Body of pancreas (tissue), 4 donors: Measurements from ENCODE around the gene DNM3. TPM values are rescaled to one million over a fixed set of nuclear protein-coding genes. Genes with fewer than 3 reads are reported as not detected.

Experiments used
- ATAC-seq: fragments of 150-250 bp; one replicate; pipeline ENCODE4 v1.9.1; 2016
- DNase-seq, 4 donors: peaks; one replicate each; pipeline ENCODE4 v3.0.0-alpha.2; 2019
- H3K27ac ChIP-seq, 4 donors: fragments of 200-600 bp; sonication (generic); 1 replicate in 3 of 4; 2 replicates in 1 of 4; pipeline versions ENCODE4 v1.5.1 to v1.6.1; 2016 to 2019; ENCODE audit warnings: mild to moderate bottlenecking in 1 of 4, mixed read lengths in 1 of 4, moderate library complexity in 1 of 4
- H3K27me3 ChIP-seq, 2 donors: fragments of 200-600 bp; sonication (generic); one replicate each; pipeline ENCODE4 v1.6.0; 2016; ENCODE audit warnings: mild to moderate bottlenecking in 1 of 2
- H3K36me3 ChIP-seq, 2 donors: fragments of 200-600 bp; sonication (generic); replicated peaks in 1 of 2; 2 replicates each; pipeline ENCODE4 v1.5.1; 2016; ENCODE audit warnings: low read depth in 2 of 2; ENCODE audit not compliant: insufficient read depth in 1 of 2
- H3K4me1 ChIP-seq: fragments of 200-600 bp; sonication (generic); one replicate; pipeline ENCODE4 v1.6.0; 2016
- H3K4me3 ChIP-seq, 2 donors: fragments of 200-600 bp; sonication (generic); 1 replicate in 1 of 2; 2 replicates in 1 of 2; pipeline ENCODE4 v1.5.1; 2016 to 2019
- H3K9me3 ChIP-seq, 3 donors: fragments of 200-600 bp; sonication (generic); 1 replicate in 2 of 3; 2 replicates in 1 of 3; pipeline ENCODE4 v1.5.1; 2016
- POLR2A ChIP-seq, 3 donors: fragments of 450-650 bp; IDR thresholded peaks; one replicate each; pipeline ENCODE4 v1.6.1; 2016; ENCODE audit warnings: antibody characterized with exemption in 3 of 3, mild to moderate bottlenecking in 2 of 3
- WGBS, 2 donors: methylation state at CpG; one replicate each; pipeline ENCODE4 v1.1.5; 2017; 5-methylcytosine and 5-hydroxymethylcytosine counted together
- intact Hi-C: fragments of 100-400 bp; cut with DNase I; formaldehyde crosslinking; loops from one replicate; pipeline ENCODE4 v1.15.1; 2023
- total RNA-seq, 2 donors: library from RNA; depleted of rRNA; stranded (reverse); fragments of >200 nt; gene quantifications; one replicate each; pipeline ENCODE4 v1.1.0, GENCODE V29; 2016
- TF ChIP-seq, protein P1 (sequence below), 7 experiments: fragments of 450-650 bp in 4 of 7; fragments of 200-600 bp in 3 of 7; sonication (generic) in 3 of 7; IDR thresholded peaks; one replicate each; pipeline ENCODE4 v1.5.1; 2016 to 2019; ENCODE audit warnings: antibody characterized with exemption in 7 of 7

Gene DNM3
- total RNA-seq, 2 donors from 2014 or later = 2.9 to 4.0 TPM

DNA sequence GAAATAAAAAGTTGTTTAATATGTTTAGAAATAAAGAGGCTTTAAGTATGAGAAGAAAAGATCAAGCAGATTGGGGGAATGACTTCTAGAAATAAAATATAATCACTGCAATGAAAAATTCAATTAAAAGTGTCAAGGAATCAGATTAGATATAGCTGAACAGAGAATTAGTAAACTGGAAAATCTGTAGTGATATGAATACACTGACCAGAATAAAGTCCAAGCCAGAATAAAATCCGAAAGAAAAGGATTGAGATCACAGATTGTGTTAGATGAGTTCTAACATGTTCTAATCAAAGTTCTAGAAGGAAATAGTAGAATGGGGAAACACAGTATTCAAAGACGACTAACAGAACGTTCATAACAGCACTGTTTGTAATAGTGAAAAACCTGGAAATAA lies 506.1 kb downstream of the DNM3 start:
- no peak overlapping the region for H3K27ac ChIP-seq
- TF ChIP-seq POLR2A (IDR thresholded peaks at IDR 0.05) = no peak
- TF ChIP-seq, protein P1, sequence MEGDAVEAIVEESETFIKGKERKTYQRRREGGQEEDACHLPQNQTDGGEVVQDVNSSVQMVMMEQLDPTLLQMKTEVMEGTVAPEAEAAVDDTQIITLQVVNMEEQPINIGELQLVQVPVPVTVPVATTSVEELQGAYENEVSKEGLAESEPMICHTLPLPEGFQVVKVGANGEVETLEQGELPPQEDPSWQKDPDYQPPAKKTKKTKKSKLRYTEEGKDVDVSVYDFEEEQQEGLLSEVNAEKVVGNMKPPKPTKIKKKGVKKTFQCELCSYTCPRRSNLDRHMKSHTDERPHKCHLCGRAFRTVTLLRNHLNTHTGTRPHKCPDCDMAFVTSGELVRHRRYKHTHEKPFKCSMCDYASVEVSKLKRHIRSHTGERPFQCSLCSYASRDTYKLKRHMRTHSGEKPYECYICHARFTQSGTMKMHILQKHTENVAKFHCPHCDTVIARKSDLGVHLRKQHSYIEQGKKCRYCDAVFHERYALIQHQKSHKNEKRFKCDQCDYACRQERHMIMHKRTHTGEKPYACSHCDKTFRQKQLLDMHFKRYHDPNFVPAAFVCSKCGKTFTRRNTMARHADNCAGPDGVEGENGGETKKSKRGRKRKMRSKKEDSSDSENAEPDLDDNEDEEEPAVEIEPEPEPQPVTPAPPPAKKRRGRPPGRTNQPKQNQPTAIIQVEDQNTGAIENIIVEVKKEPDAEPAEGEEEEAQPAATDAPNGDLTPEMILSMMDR (IDR thresholded peaks at IDR 0.05) = no peak
- H3K27me3 ChIP-seq = no peaks in the 10 kb centered on the region
- no peaks in the 10 kb centered on the region for H3K36me3 ChIP-seq
- DNase-seq = no peak
- no peak overlapping the region for H3K4me3 ChIP-seq
- 83 to 86% methylated on average over 3 of the region's 3 CpGs for WGBS, 2 donors
- H3K4me1 ChIP-seq = no peaks in the 10 kb centered on the region
- intact Hi-C loops = no loop called here
- no peaks in the 10 kb centered on the region for H3K9me3 ChIP-seq
- no peak for ATAC-seq

DNA sequence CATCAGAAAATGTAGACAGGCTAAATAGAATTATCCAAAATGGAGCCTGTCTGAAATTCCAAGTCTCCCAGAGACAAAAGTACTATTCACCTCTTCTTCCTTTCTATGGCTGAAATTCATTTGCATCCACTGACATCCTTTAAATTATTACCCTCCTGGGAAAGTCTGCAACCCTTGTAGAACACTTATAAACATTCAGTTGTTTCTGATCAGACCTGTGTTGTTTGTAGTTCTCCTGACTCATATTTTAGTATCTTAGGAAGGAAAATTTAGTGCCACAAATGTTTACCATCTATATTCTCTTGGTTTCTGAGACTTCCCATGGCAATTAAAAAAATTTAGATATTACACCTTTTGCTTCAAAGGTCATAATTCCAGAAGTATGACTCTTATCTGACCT lies 509.6 kb downstream of the DNM3 start:
- H3K27ac ChIP-seq = no peak overlapping the region
- DNase-seq (no peak), ATAC-seq (no peak)
- H3K4me3 ChIP-seq = no peak overlapping the region
- intact Hi-C loops = no loop called here
- TF ChIP-seq, protein P1 (IDR thresholded peaks at IDR 0.05) = no peak
- no peak for TF ChIP-seq POLR2A (IDR thresholded peaks at IDR 0.05)
- H3K36me3 ChIP-seq = no peaks in the 10 kb centered on the region
- H3K9me3 ChIP-seq = no peaks in the 10 kb centered on the region
- H3K4me1 ChIP-seq = no peaks in the 10 kb centered on the region
- no peaks in the 10 kb centered on the region for H3K27me3 ChIP-seq

GRCh38 chr1:172351346-172351745 lies 510.0 kb downstream of the DNM3 start:
- DNase-seq = no peak
- Histone ChIP-seq H3K27me3 (no peaks in the 10 kb centered on the region), H3K4me1 (no peaks in the 10 kb centered on the region), H3K4me3 (no peak overlapping the region), H3K27ac (no peak overlapping the region), H3K36me3 (no peaks in the 10 kb centered on the region), H3K9me3 (no peaks in the 10 kb centered on the region)
- intact Hi-C loops = no loop called here
- TF ChIP-seq POLR2A (IDR thresholded peaks at IDR 0.05) = no peak
- TF ChIP-seq, protein P1 (IDR thresholded peaks at IDR 0.05) = no peak
- ATAC-seq = no peak

GRCh38 chr1:172351754-172352161 lies 510.5 kb downstream of the DNM3 start:
- intact Hi-C loops = no loop called here
- H3K9me3 ChIP-seq = no peaks in the 10 kb centered on the region
- H3K36me3 ChIP-seq = no peaks in the 10 kb centered on the region
- no peaks in the 10 kb centered on the region for H3K4me1 ChIP-seq
- no peaks in the 10 kb centered on the region for H3K27me3 ChIP-seq
- H3K4me3 ChIP-seq = no peak overlapping the region
- H3K27ac ChIP-seq = no peak overlapping the region
- no peak for TF ChIP-seq POLR2A (IDR thresholded peaks at IDR 0.05)
- TF ChIP-seq, protein P1 (IDR thresholded peaks at IDR 0.05) = no peak
- no peak for ATAC-seq
- no peak for DNase-seq
- 61 to 62% methylated on average over 3 of the region's 3 CpGs for WGBS, 2 donors

GRCh38 chr1:172352435-172352834 lies 511.1 kb downstream of the DNM3 start:
- Histone ChIP-seq H3K36me3 (no peaks in the 10 kb centered on the region), H3K27me3 (no peaks in the 10 kb centered on the region), H3K4me3 (no peak overlapping the region), H3K27ac (no peak overlapping the region), H3K9me3 (no peaks in the 10 kb centered on the region), H3K4me1 (no peaks in the 10 kb centered on the region)
- TF ChIP-seq, protein P1 (IDR thresholded peaks at IDR 0.05) = no peak
- no peak for TF ChIP-seq POLR2A (IDR thresholded peaks at IDR 0.05)
- no peak for DNase-seq
- no peak for ATAC-seq
- intact Hi-C loops = no loop called here
- WGBS, 2 donors = 81 to 87% methylated on average over 1 of the region's 1 CpG
